ENCODE data around the gene ARID1B. TPM values are rescaled to one million over a fixed set of nuclear protein-coding genes. Genes with fewer than 3 reads are reported as not detected.

ARID1B gene
- total RNA-seq, 1 experiment from 2014 or later: 24.2 TPM

DNA sequence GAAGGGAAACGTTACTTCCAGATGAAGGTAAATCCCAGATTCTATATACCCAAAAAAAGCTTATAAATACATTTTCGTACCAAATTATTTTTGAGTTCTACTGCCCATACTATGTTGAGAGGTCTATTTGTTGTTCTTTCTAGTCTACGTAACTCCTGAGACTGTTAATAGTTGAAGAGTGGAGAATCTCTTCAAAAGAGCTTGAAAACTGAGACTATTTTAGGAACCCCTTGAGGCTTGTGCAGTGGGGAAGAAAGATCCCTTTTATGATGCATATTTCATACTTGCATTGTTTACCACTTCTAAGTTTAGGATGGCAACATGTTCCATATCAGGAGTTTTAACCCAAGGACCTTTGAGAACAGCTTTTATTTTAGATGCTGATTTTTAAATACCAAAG is 301.1 kb downstream of the ARID1B start:
- Histone ChIP-seq H3K79me2 (ENCODE audit: low read length) (no peaks in the 10 kb centered on the region), H4K20me1 (ENCODE audit: low read length) (no peaks in the 10 kb centered on the region)
- CTCF ChIA-PET: no interaction called here

DNA sequence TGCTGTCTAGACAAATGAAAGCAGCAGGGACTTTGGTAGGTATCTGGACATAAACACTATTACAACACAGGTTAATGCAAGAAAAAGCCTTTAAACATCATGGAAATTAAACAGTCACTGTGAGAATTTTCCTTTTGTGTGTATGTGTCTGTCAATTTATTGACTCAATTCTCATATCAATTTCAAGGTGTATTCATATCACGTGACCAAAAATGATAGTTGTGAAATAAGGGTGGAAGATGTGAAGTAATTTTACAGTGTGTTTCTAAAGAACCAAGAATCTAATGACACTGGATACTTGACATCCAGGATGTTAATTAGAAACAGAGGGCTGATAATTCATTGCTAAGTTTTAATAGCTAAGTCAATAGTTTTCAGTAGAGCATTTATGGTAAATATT is 302.1 kb downstream of the ARID1B start:
- Histone ChIP-seq H3K9me3 (ENCODE audit: low read length) (no peaks in the 10 kb centered on the region), H3K4me2 (ENCODE audit: low read length) (no peak overlapping the region), H3K9ac (ENCODE audit: low read length) (no peak overlapping the region), H3K4me3 (ENCODE audit: low read length) (no peak overlapping the region), H3K4me1 (ENCODE audit: insufficient read depth, low read length) (peaks cover 11% of the 10 kb centered on the region; the same call in 1 of the 2 replicates), H3K36me3 (ENCODE audit: low read depth, low read length) (no peaks in the 10 kb centered on the region), H3K27me3 (ENCODE audit: low read length) (no peaks in the 10 kb centered on the region), H3K79me2 (ENCODE audit: low read length) (no peaks in the 10 kb centered on the region), H3K27ac (ENCODE audit: low read length) (no peak overlapping the region), H2AFZ (ENCODE audit: low read length) (no peak overlapping the region), H3F3A (ENCODE audit: low read length, unreplicated experiment) (no peaks in the 10 kb centered on the region), H3K9me2 (replicated peaks; ENCODE audit: low read length) (no peaks in the 10 kb centered on the region), H4K20me1 (ENCODE audit: low read length) (no peaks in the 10 kb centered on the region)
- no peak for ATAC-seq
- ChIA-PET CTCF (no interaction called here), POLR2A (ENCODE audit: unreplicated experiment) (no interaction called here)
- DNase-seq: no peak
- BruUV-seq (replicated peaks): no TSS peak
- intact Hi-C loops (cut with micrococcal nuclease): no loop called here
- TF ChIP-seq EZH2 (IDR thresholded peaks at IDR 0.05; ENCODE audit: low read length, unreplicated experiment) (no peak), EZH2phosphoT487 (IDR thresholded peaks at IDR 0.05; ENCODE audit: borderline replicate concordance, low read length) (no peak)
- TF ChIP-seq, protein P1, sequence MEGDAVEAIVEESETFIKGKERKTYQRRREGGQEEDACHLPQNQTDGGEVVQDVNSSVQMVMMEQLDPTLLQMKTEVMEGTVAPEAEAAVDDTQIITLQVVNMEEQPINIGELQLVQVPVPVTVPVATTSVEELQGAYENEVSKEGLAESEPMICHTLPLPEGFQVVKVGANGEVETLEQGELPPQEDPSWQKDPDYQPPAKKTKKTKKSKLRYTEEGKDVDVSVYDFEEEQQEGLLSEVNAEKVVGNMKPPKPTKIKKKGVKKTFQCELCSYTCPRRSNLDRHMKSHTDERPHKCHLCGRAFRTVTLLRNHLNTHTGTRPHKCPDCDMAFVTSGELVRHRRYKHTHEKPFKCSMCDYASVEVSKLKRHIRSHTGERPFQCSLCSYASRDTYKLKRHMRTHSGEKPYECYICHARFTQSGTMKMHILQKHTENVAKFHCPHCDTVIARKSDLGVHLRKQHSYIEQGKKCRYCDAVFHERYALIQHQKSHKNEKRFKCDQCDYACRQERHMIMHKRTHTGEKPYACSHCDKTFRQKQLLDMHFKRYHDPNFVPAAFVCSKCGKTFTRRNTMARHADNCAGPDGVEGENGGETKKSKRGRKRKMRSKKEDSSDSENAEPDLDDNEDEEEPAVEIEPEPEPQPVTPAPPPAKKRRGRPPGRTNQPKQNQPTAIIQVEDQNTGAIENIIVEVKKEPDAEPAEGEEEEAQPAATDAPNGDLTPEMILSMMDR (conservative IDR thresholded peaks at IDR 0.05; ENCODE audit: low read depth, low read length): no peak

More for the DNA sequence above, 301.1 kb downstream of the ARID1B start:
- H3K9me2 ChIP-seq (replicated peaks; ENCODE audit: low read length): no peaks in the 10 kb centered on the region
- TF ChIP-seq EZH2phosphoT487 (IDR thresholded peaks at IDR 0.05; ENCODE audit: borderline replicate concordance, low read length) (no peak), EZH2 (IDR thresholded peaks at IDR 0.05; ENCODE audit: low read length, unreplicated experiment) (no peak)
- TF ChIP-seq, protein P1 (conservative IDR thresholded peaks at IDR 0.05; ENCODE audit: low read depth, low read length): no peak
- no TSS peak for BruUV-seq (replicated peaks)
- H3K4me3 ChIP-seq (ENCODE audit: low read length): no peak overlapping the region
- H3K9me3 ChIP-seq (ENCODE audit: low read length): no peaks in the 10 kb centered on the region
- DNase-seq: no peak
- no peaks in the 10 kb centered on the region for H3K27me3 ChIP-seq (ENCODE audit: low read length)
- no peak for ATAC-seq
- H3K27ac ChIP-seq (ENCODE audit: low read length): no peak overlapping the region
- no peaks in the 10 kb centered on the region for H3K36me3 ChIP-seq (ENCODE audit: low read depth, low read length)
- POLR2A ChIA-PET (ENCODE audit: unreplicated experiment): no interaction called here
- peaks cover 11% of the 10 kb centered on the region; the same call in 1 of the 2 replicates for H3K4me1 ChIP-seq (ENCODE audit: insufficient read depth, low read length)
- no peak overlapping the region for H3K4me2 ChIP-seq (ENCODE audit: low read length)
- intact Hi-C loops (cut with micrococcal nuclease): no loop called here
- no peak overlapping the region for H3K9ac ChIP-seq (ENCODE audit: low read length)
- no peaks in the 10 kb centered on the region for H3F3A ChIP-seq (ENCODE audit: low read length, unreplicated experiment)
- H2AFZ ChIP-seq (ENCODE audit: low read length): no peak overlapping the region

DNA sequence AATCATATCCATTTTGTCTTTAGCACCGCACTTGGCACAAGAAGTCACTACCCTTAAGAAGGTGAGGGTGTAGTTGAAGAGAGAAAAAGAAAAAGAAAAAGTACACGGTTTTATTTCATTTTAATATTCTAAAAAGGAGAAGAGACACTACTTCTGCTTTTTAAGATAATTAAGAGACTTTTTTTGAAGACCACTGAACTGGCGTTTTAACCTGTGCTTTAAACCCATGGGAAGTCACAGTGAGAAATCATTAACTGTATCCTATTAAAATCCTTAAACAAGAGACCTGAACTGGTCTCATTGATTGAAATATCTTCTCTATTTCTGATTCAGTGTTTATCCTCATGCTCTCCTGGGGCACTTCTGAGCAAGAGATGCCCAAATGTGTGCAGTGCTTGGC is 302.6 kb downstream of the ARID1B start:
- ChIA-PET CTCF (no interaction called here), POLR2A (ENCODE audit: unreplicated experiment) (no interaction called here)
- ATAC-seq (no peak), DNase-seq (no peak)
- Histone ChIP-seq H3K27ac (ENCODE audit: low read length) (no peak overlapping the region), H3K4me3 (ENCODE audit: low read length) (no peak overlapping the region), H3K79me2 (ENCODE audit: low read length) (no peaks in the 10 kb centered on the region), H3K9me3 (ENCODE audit: low read length) (no peaks in the 10 kb centered on the region), H3K4me2 (ENCODE audit: low read length) (no peak overlapping the region), H2AFZ (ENCODE audit: low read length) (no peak overlapping the region), H4K20me1 (ENCODE audit: low read length) (no peaks in the 10 kb centered on the region), H3K4me1 (ENCODE audit: insufficient read depth, low read length) (peaks cover 10% of the 10 kb centered on the region; the same call in 1 of the 2 replicates), H3K36me3 (ENCODE audit: low read depth, low read length) (no peaks in the 10 kb centered on the region), H3F3A (ENCODE audit: low read length, unreplicated experiment) (no peaks in the 10 kb centered on the region), H3K27me3 (ENCODE audit: low read length) (no peaks in the 10 kb centered on the region), H3K9me2 (replicated peaks; ENCODE audit: low read length) (no peaks in the 10 kb centered on the region), H3K9ac (ENCODE audit: low read length) (no peak overlapping the region)
- intact Hi-C loops (cut with micrococcal nuclease): no loop called here
- no TSS peak for BruUV-seq (replicated peaks)
- TF ChIP-seq EZH2 (IDR thresholded peaks at IDR 0.05; ENCODE audit: low read length, unreplicated experiment): no peak
- TF ChIP-seq, protein P1 (conservative IDR thresholded peaks at IDR 0.05; ENCODE audit: low read depth, low read length): no peak
- TF ChIP-seq EZH2phosphoT487 (IDR thresholded peaks at IDR 0.05; ENCODE audit: borderline replicate concordance, low read length): no peak
